H1 (cell line): Measurements from ENCODE around the gene TOP3B. TPM values are rescaled to one million over a fixed set of nuclear protein-coding genes. Genes with fewer than 3 reads are reported as not detected.

Experiments
- CTCF ChIA-PET: fragments of 300-600 bp; sonication (Branson Sonifier 250); formaldehyde crosslinking; loops from one replicate; lab custom pipeline; 2021; ENCODE audit not compliant: partially characterized antibody; lab: Charles Lee
- POLR2A ChIA-PET: fragments of 300-600 bp; sonication (Branson Sonifier 250); formaldehyde crosslinking; loops from one replicate; lab custom pipeline; 2021; ENCODE audit warnings: inconsistent platforms; ENCODE audit not compliant: partially characterized antibody; lab: Charles Lee
- DNase-seq, 2 experiments: peaks; one replicate each; pipeline versions ENCODE4 v3.0.0 to v3.0.0-alpha.2; 2010 to 2022; ENCODE audit warnings: low spot score in 2 of 2, low read depth in 1 of 2, mixed read lengths in 1 of 2
- FAIRE-seq: peaks from 2 replicates; lab custom pipeline; 2011; peaks lifted over from hg19 to GRCh38; lab: Jason Lieb, UNC
- H2AFZ ChIP-seq: 2 replicates; pipeline ENCODE4 v1.8.1; 2012; ENCODE audit warnings: low read length, inconsistent platforms
- H2AK5ac ChIP-seq: 2 replicates; pipeline ENCODE4 v1.6.1; 2013; ENCODE audit warnings: low read depth, low read length
- H2BK120ac ChIP-seq: replicated peaks from 2 replicates; pipeline ENCODE3; 2013; ENCODE audit warnings: low read depth, low read length, inconsistent platforms
- H2BK12ac ChIP-seq: 2 replicates; pipeline ENCODE4 v1.6.1; 2013; ENCODE audit warnings: low read depth, low read length
- H2BK15ac ChIP-seq: 2 replicates; pipeline ENCODE4 v1.6.1; 2013; ENCODE audit warnings: low read length
- H2BK20ac ChIP-seq: 2 replicates; pipeline ENCODE4 v1.6.1; 2013; ENCODE audit warnings: low read length
- H2BK5ac ChIP-seq: 2 replicates; pipeline ENCODE4 v1.6.1; 2013; ENCODE audit warnings: low read depth, low read length
- H3K14ac ChIP-seq: 2 replicates; pipeline ENCODE4 v1.6.1; 2013; ENCODE audit warnings: inconsistent platforms; ENCODE audit not compliant: insufficient read length
- H3K18ac ChIP-seq: 2 replicates; pipeline ENCODE4 v1.6.1; 2013; ENCODE audit warnings: low read length; ENCODE audit errors: extremely low read depth
- H3K23ac ChIP-seq: 2 replicates; pipeline ENCODE4 v1.6.1; 2013; ENCODE audit warnings: inconsistent platforms; ENCODE audit not compliant: insufficient read length
- H3K23me2 ChIP-seq: 2 replicates; pipeline ENCODE4 v1.6.1; 2013; ENCODE audit warnings: low read depth, low read length
- H3K27ac ChIP-seq: 2 replicates; pipeline ENCODE4 v1.6.1; 2011; ENCODE audit warnings: low read depth, low read length, inconsistent platforms
- H3K27me3 ChIP-seq, 4 experiments: replicated peaks in 1 of 4; 1 replicate in 1 of 4; 2 replicates in 3 of 4; pipeline versions ENCODE4 v1.6.1 to v1.8.1; 2011 to 2013; ENCODE audit warnings: low read length in 3 of 4, mild to moderate bottlenecking in 3 of 4, inconsistent platforms in 2 of 4, mixed read lengths in 2 of 4, moderate library complexity in 1 of 4; ENCODE audit not compliant: control insufficient read depth in 3 of 4, insufficient read depth in 3 of 4; ENCODE audit errors: extremely low read depth in 1 of 4
- H3K36me3 ChIP-seq, 4 experiments: 2 replicates each; pipeline versions ENCODE4 v1.6.1 to v1.8.1; 2011 to 2013; ENCODE audit warnings: mild to moderate bottlenecking in 4 of 4, low read length in 3 of 4, moderate library complexity in 2 of 4, control low read depth in 1 of 4, inconsistent platforms in 1 of 4; ENCODE audit not compliant: insufficient read depth in 4 of 4, control insufficient read depth in 2 of 4
- H3K4ac ChIP-seq: replicated peaks from 2 replicates; pipeline ENCODE3; 2013; ENCODE audit warnings: low read length, low read depth, mixed read lengths, inconsistent platforms; ENCODE audit not compliant: insufficient read length
- H3K4me1 ChIP-seq, 4 experiments: replicated peaks in 1 of 4; 1 replicate in 1 of 4; 2 replicates in 3 of 4; pipeline versions ENCODE4 v1.6.1 to v1.8.1; 2011 to 2013; ENCODE audit warnings: low read length in 3 of 4, inconsistent platforms in 2 of 4, mixed read lengths in 1 of 4; ENCODE audit not compliant: insufficient read depth in 4 of 4, control insufficient read depth in 3 of 4
- H3K4me2 ChIP-seq, 2 experiments: 2 replicates each; pipeline versions ENCODE4 v1.6.1 to v1.8.1; 2011 to 2013; ENCODE audit warnings: low read depth in 2 of 2, low read length in 2 of 2, control low read depth in 1 of 2, inconsistent platforms in 1 of 2, mild to moderate bottlenecking in 1 of 2; ENCODE audit not compliant: insufficient read depth in 1 of 2
- H3K4me3 ChIP-seq, 4 experiments: fragments of 200-600, 300-600 bp in 1 of 4; sonication (generic), shearing (Covaris generic), sonication (Bioruptor Twin) in 1 of 4; 2 replicates each; pipeline versions ENCODE4 v1.5.1 to v1.8.1; 2011 to 2016; ENCODE audit warnings: low read length in 4 of 4, low read depth in 3 of 4, control low read depth in 2 of 4, inconsistent platforms in 2 of 4, mild to moderate bottlenecking in 2 of 4, mixed read lengths in 1 of 4, moderate library complexity in 1 of 4; ENCODE audit not compliant: insufficient read depth in 2 of 4; ENCODE audit errors: extremely low read depth in 1 of 4
- H3K56ac ChIP-seq: replicated peaks from 2 replicates; pipeline ENCODE3; 2013; ENCODE audit warnings: low read depth, mild to moderate bottlenecking, mixed read lengths, low read length, inconsistent platforms; ENCODE audit not compliant: insufficient read length
- H3K79me1 ChIP-seq: 2 replicates; pipeline ENCODE4 v1.6.1; 2013; ENCODE audit warnings: low read depth, low read length, control low read depth
- H3K79me2 ChIP-seq, 2 experiments: 2 replicates each; pipeline versions ENCODE4 v1.6.1 to v1.8.1; 2012 to 2013; ENCODE audit warnings: low read length in 2 of 2, mild to moderate bottlenecking in 2 of 2, inconsistent platforms in 1 of 2; ENCODE audit not compliant: insufficient read depth in 2 of 2, control insufficient read depth in 1 of 2
- H3K9ac ChIP-seq, 4 experiments: replicated peaks in 1 of 4; 1 replicate in 1 of 4; 2 replicates in 3 of 4; pipeline versions ENCODE4 v1.6.1 to v1.8.1; 2011 to 2013; ENCODE audit warnings: low read depth in 3 of 4, low read length in 3 of 4, control low read depth in 2 of 4, mild to moderate bottlenecking in 2 of 4, moderate library complexity in 2 of 4, inconsistent platforms in 1 of 4; ENCODE audit errors: extremely low read depth in 1 of 4
- H3K9me3 ChIP-seq, 2 experiments: 2 replicates each; pipeline versions ENCODE4 v1.6.1 to v1.8.1; 2012 to 2013; ENCODE audit warnings: mild to moderate bottlenecking in 2 of 2, moderate library complexity in 2 of 2, control low read depth in 1 of 2, inconsistent platforms in 1 of 2, low read depth in 1 of 2, low read length in 1 of 2, mixed read lengths in 1 of 2; ENCODE audit not compliant: insufficient read depth in 2 of 2
- H4K20me1 ChIP-seq, 2 experiments: replicated peaks in 1 of 2; 2 replicates each; pipeline versions ENCODE3 to v1.8.1; 2011 to 2013; ENCODE audit warnings: inconsistent platforms in 2 of 2, low read length in 2 of 2, mild to moderate bottlenecking in 1 of 2; ENCODE audit not compliant: insufficient read depth in 2 of 2, control insufficient read depth in 1 of 2
- H4K5ac ChIP-seq: 2 replicates; pipeline ENCODE4 v1.6.1; 2013; ENCODE audit warnings: low read length, low read depth, mixed read lengths, inconsistent platforms; ENCODE audit not compliant: insufficient read length
- H4K8ac ChIP-seq: 2 replicates; pipeline ENCODE4 v1.8.0; 2013; ENCODE audit warnings: mild to moderate bottlenecking, moderate library complexity, low read length, inconsistent platforms; ENCODE audit not compliant: insufficient read depth; ENCODE audit errors: extremely low read depth
- H4K91ac ChIP-seq: replicated peaks from 2 replicates; pipeline ENCODE3; 2013; ENCODE audit warnings: low read length, mixed read lengths, inconsistent platforms; ENCODE audit not compliant: insufficient read length
- SP2 ChIP-seq: IDR thresholded peaks from 2 replicates; pipeline ENCODE4 v1.6.1; 2012; ENCODE audit warnings: mild to moderate bottlenecking, low read length, inconsistent platforms
- WGBS, 2 experiments: shearing (Covaris generic) in 1 of 2; methylation state at CpG; one replicate each; pipeline versions ENCODE4 v1.1.6 to v1.1.7; 2013 to 2015; ENCODE audit warnings: low lambda C conversion rate in 2 of 2, mixed read lengths in 2 of 2, inconsistent platforms in 1 of 2, low coverage in 1 of 2, missing lambda C conversion rate in 1 of 2; ENCODE audit not compliant: insufficient replicate concordance in 2 of 2, insufficient coverage in 1 of 2, insufficient read length in 1 of 2; ENCODE audit errors: extremely low coverage in 1 of 2, missing lambda C conversion rate in 1 of 2; 5-methylcytosine and 5-hydroxymethylcytosine counted together
- polyA plus RNA-seq, 7 experiments: library from polyadenylated mRNA; depleted of rRNA in 3 of 7; stranded (reverse) in 5 of 7; unstranded in 2 of 7; fragments of >200 nt in 5 of 7; fragments of 200-250 nt in 2 of 7; gene quantifications; 1 replicate in 5 of 7; 2 replicates in 1 of 7; 4 replicates in 1 of 7; pipeline versions ENCODE4 v1.2.1 to v1.2.3, GENCODE V29; 2011 to 2013; ENCODE audit warnings: missing spikeins in 2 of 7, mixed read lengths in 2 of 7
- total RNA-seq: library from RNA; stranded (reverse); fragmentation: NEBNext Ultra II Directional; extraction: Animal tissue kit (Norgen Biotek cat#: 25700); gene quantifications from 2 replicates; pipeline ENCODE4 v1.2.1, GENCODE V29; 2021
- TF ChIP-seq, protein P1 (sequence below): IDR thresholded peaks from 2 replicates; pipeline ENCODE4 v1.6.1; 2011; ENCODE audit warnings: low read depth, mild to moderate bottlenecking, low read length; ENCODE audit not compliant: insufficient read depth

TOP3B gene
- total and polyA plus RNA-seq, 2 of the 8 experiments (the other 6 are each of a cell fraction or from before 2014, with no cell fraction given): 30.4 to 52.8 TPM

DNA sequence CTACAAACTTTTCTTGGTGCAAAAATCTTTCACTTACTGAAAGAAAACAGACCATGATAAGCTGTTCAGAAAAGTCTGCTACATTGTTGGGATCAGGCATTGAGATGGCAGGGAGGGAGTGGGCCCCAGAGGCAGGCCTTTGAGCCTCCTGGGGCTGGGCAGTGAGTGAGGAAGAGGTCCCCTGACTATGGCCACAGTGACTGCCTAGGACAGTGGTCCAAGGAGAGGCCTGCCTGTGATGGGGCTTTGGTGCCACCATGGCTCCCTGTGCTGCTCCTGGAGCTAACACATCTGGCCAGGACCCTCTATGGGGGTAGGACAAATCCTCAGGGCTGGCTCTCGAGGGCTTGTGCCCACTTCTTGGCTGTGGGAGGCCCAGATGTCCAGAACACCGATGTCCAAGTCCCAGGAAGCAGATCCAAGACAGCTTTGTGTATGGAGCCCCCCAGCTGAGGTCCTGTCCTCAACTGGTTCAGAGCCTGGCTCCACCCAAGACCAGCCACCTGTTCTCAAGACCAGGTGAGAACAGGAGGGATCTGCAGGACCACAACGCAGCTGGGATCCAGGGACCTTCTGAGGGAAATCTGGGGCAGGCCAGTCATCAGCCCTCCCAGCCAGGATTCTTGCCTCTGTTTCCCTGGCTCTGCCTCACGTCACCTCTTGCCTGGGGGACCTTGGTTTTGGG lies 66.8 kb downstream of the TOP3B start:
- Histone ChIP-seq H3K23me2 (no peaks in the 10 kb centered on the region), H3K9me3 (no peaks in the 10 kb centered on the region), H3K79me1 (no peaks in the 10 kb centered on the region), H3K79me2 (no peaks in the 10 kb centered on the region), H3K56ac (no peak overlapping the region), H3K27me3 (no peaks in the 10 kb centered on the region; a peak in 1 of 7 replicates), H2BK12ac (no peak overlapping the region), H3K4me1 (peaks cover 6 to 27% (median 20%) of the 10 kb centered on the region in 4 experiments), H4K5ac (no peak overlapping the region), H2AK5ac (no peak overlapping the region), H4K20me1 (no peaks in the 10 kb centered on the region), H3K18ac (no peak overlapping the region), H3K4ac (no peak overlapping the region), H2BK5ac (no peak overlapping the region), H2BK120ac (no peak overlapping the region), H3K36me3 (no peaks in the 10 kb centered on the region), H3K9ac (no peak overlapping the region), H2BK20ac (no peak overlapping the region), H3K27ac (no peak overlapping the region), H3K4me2 (no peak overlapping the region), H3K14ac (no peak overlapping the region), H3K4me3 (no peak overlapping the region), H3K23ac (no peak overlapping the region), H4K8ac (no peak overlapping the region; the same call in 1 of the 2 replicates), H4K91ac (no peak overlapping the region), H2AFZ (no peak overlapping the region), H2BK15ac (no peak overlapping the region)
- no peak for TF ChIP-seq SP2
- TF ChIP-seq, protein P1, sequence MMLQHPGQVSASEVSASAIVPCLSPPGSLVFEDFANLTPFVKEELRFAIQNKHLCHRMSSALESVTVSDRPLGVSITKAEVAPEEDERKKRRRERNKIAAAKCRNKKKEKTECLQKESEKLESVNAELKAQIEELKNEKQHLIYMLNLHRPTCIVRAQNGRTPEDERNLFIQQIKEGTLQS: no peak
- no peak for DNase-seq
- POLR2A ChIA-PET: interaction anchor here (1.6 kb wide), 1 partner anchor 13 kb away, joined by 9 read pairs; no protein-coding TSS in a partner anchor
- no peak for FAIRE-seq
- CTCF ChIA-PET: interaction anchor here (0.9 to 3.0 kb wide), 6 partner anchors 13 to 141 kb away, joined by 4 to 16 read pairs (median 7); no protein-coding TSS in a partner anchor
- WGBS, 2 experiments: 100% methylated on average over 3 of the region's 4 CpGs; no CpG with 5 or more reads in 1 of the 2 experiments
